GM23338 (cell line): ENCODE results near the gene IL19.

Experiments used
- ZNF114 ChIP-seq: fragments of 250-450 bp; sonication (Bioruptor Pico); IDR thresholded peaks from 2 replicates; pipeline ENCODE4 v1.5.0; 2020; ENCODE audit warnings: mild to moderate bottlenecking, moderate library complexity
- TF ChIP-seq, protein P1 (sequence below), 2 experiments: fragments of 200-600 bp in 1 of 2; sonication (generic) in 1 of 2; conservative IDR thresholded peaks; 2 replicates each; pipeline versions ENCODE4 v1.5.1 to v1.6.1; 2016 to 2017; ENCODE audit warnings: antibody characterized with exemption in 2 of 2, low read depth in 2 of 2, mild to moderate bottlenecking in 2 of 2, moderate library complexity in 1 of 2

DNA sequence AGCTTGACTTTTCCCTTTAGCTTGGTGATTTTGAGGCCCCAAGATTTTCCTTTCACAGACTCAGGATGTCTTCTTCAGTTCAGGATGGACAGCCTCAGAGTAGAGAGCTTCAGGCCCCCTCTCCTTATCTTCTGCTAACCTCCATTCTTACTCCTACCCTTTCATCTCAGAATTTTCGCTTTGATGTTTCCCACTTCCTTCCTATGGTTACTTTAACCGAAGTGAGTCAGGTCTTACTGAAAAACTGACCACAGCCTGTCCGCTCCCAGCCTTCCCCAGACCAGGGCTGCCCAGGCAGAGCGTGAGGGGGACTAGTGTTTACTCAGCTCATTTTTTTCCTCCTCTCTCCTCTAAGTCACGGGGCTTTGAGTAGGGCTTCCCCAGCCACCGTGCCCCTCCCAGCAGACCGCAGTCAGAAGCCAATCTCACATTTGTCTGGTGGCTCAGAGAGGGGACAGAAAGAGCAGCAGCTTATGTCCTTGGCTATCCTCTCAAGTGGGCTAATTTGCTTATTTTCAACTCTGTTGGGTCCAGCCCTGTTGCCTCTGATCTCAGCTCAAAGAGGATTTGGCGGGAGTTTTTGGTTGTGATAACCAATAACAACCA is 4.2 kb upstream of the IL19 start:
- TF ChIP-seq, protein P1, sequence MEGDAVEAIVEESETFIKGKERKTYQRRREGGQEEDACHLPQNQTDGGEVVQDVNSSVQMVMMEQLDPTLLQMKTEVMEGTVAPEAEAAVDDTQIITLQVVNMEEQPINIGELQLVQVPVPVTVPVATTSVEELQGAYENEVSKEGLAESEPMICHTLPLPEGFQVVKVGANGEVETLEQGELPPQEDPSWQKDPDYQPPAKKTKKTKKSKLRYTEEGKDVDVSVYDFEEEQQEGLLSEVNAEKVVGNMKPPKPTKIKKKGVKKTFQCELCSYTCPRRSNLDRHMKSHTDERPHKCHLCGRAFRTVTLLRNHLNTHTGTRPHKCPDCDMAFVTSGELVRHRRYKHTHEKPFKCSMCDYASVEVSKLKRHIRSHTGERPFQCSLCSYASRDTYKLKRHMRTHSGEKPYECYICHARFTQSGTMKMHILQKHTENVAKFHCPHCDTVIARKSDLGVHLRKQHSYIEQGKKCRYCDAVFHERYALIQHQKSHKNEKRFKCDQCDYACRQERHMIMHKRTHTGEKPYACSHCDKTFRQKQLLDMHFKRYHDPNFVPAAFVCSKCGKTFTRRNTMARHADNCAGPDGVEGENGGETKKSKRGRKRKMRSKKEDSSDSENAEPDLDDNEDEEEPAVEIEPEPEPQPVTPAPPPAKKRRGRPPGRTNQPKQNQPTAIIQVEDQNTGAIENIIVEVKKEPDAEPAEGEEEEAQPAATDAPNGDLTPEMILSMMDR (conservative IDR thresholded peaks at IDR 0.05; ENCODE audit: low read depth in 2 of 2), result no peak
- TF ChIP-seq ZNF114 (CRISPR knock-in tag), result no peak
